WTC11 (cell line): Measurements from ENCODE around the gene CTNS.

Source experiments
- CREB1 ChIP-seq: sonication (generic); formaldehyde crosslinking; IDR thresholded peaks from 2 replicates; pipeline ENCODE4 v1.8.0; 2023; ENCODE audit warnings: mild to moderate bottlenecking, missing genetic modification reagents
- CTCF ChIP-seq: fragments of 200-600 bp; IDR thresholded peaks from 2 replicates; pipeline ENCODE4 v1.8.0; 2022; ENCODE audit warnings: antibody characterized with exemption
- FOXK1 ChIP-seq: sonication (generic); formaldehyde crosslinking; IDR thresholded peaks from 2 replicates; pipeline ENCODE4 v1.8.0; 2022; ENCODE audit warnings: mild to moderate bottlenecking, moderate library complexity, missing genetic modification reagents
- NFATC4 ChIP-seq: fragments of 250-450 bp; sonication (Bioruptor Pico); IDR thresholded peaks from 2 replicates; pipeline ENCODE4 v1.9.0; 2021; ENCODE audit warnings: mild to moderate bottlenecking
- NR3C1 ChIP-seq: sonication (generic); formaldehyde crosslinking; conservative IDR thresholded peaks from 2 replicates; pipeline ENCODE4 v1.8.1; 2023; ENCODE audit warnings: low read depth, mild to moderate bottlenecking, missing genetic modification reagents
- PRDM15 ChIP-seq: sonication (generic); formaldehyde crosslinking; IDR thresholded peaks from 2 replicates; pipeline ENCODE4 v1.8.0; 2022; ENCODE audit warnings: missing genetic modification reagents
- ZMAT4 ChIP-seq: fragments of 250-450 bp; sonication (Bioruptor Pico); IDR thresholded peaks from 2 replicates; pipeline ENCODE4 v1.9.0; 2021; ENCODE audit warnings: mild to moderate bottlenecking
- ZNF416 ChIP-seq: fragments of 250-450 bp; sonication (Bioruptor Pico); IDR thresholded peaks from 2 replicates; pipeline ENCODE4 v1.9.0; 2021; ENCODE audit warnings: mild to moderate bottlenecking, inconsistent platforms

GRCh38 chr17:3594976-3595375 lies 41.6 kb upstream of the CTNS start:
- TF ChIP-seq CREB1 (CRISPR knock-in tag) (no peak), NR3C1 (CRISPR knock-in tag) (no peak), FOXK1 (CRISPR knock-in tag) (no peak), PRDM15 (CRISPR knock-in tag) (no peak), CTCF (no peak), NFATC4 (no peak), ZNF416 (CRISPR knock-in tag) (no peak), ZMAT4 (CRISPR knock-in tag) (no peak)
